Kidney glomerular epithelial cell (primary cell): ENCODE measurements around the gene ALDH1A2.
"Not testable (repeated sequence)": the region's sequence is repeated elsewhere in the genome, so short reads cannot be mapped to it uniquely, and the experiment has no call there.

Experiments used
- DNase-seq: peaks from one replicate; lab custom pipeline; 2025; lab: John Stamatoyannopoulos, UW

Gene ALDH1A2

DNA sequence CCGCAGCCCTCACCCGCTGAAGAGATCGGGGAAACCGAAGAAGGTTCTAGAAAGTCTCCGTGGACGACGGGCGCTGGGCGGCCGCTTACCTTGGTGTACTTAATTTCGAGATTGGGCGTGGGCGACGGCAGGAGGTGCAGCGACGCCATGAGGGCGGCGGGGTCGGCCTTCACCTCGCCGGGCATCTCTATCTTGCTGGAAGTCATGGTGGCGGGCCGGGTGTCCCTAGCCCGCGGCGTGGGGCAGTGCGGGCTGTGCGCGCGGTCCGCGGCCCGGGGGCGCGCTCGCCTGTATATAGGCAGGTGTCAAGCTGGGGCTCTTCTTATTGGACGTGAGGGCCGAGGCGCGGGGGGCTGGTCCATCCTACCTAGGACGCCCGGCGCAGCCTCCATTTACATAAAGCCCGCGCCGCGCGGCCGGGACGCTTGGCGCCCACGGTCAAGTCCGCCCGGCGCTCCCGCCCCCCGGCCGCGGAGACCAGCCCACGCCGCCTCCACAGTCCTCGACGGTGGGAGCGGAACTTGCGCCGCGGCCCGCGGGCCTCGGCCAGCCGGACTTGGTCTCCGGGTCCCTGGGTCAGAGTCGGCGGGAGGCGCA lies at the start of gene ALDH1A2:
Gene ALDH1A2 (minus strand): TSS at position 267 of the 597 bp plus-strand sequence. CDS start 61 bp downstream, at position 206.
- peak; percentile 46 for DNase-seq

DNA sequence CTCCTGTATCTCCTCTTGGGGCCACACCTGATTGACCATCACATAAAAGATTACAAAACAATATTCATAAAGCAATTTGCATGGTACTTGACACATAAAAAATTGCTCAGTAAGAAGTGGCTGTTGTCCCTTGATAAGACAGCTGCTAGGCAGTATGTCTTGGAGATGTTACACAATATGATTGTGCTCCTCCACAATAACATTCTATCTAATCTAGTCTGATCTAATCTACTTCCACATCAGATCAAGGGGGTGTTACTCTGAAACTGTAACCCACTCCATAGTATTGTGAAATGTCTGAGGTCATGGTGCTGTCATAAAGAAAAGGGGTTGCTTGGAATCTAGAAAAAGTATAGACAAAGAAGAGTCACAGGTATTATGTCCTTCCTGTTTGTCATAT lies 49.3 kb upstream of the ALDH1A2 start:
- no peak for DNase-seq

DNA sequence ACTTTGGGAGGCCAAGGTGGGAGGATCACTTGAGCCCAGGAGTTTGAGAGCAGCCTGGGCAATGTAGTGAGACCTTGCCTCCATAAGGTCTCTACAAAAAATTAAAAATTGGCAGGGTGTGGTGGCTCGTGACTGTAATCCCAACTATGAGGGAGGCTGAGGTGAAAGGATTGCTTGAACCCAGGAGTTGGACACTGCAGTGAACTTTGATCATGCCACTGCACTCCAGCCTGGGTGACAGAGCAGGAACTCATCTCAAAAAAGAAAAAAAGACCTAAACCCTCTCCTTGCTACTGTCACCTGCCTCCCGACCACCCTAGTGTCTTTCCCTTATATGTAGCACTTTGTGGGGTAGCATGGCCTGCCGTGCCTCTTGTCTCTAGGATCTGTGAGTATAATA lies 48.9 kb upstream of the ALDH1A2 start:
- DNase-seq = no peak

- DNase-seq = peak; percentile 0
Measured at GRCh38 chr15:58113358-58113757, 47.8 kb upstream of the ALDH1A2 start.

- no peak for DNase-seq
Measured at GRCh38 chr15:58111718-58112104, 46.2 kb upstream of the ALDH1A2 start.

DNA sequence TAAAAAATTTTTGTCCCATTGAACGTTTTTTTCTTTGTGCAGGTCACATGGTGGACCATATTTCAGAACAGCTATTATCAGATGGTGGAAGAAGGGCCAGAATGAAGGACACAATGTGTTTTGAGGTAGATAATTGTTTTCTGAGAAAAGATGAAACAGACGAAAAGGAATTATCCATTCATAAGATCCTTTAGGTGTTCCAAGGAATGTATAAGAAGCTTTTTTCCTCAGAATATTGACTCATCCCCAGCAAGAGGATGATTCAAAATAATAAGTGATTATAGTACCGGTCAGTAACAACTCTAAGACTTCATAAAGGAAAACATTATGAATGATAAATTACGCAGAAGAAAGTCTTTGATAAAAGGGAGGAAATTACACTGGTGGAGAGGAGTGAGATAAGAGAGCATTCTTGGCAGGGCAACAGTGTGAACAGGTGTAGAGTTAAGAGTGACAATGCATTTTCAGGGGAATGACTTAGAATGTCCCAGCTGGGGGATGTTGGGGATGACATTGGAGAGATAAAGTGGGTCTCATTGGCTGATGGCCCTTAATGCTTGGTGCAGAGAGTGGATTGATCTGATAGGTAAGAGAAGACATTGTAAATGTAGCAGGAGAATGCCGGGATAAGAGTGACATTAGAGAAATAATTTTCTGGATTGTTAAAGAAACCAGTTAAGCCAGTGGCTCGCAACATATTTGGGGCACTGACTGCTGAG lies 45.6 kb upstream of the ALDH1A2 start:
- no peak for DNase-seq

DNA sequence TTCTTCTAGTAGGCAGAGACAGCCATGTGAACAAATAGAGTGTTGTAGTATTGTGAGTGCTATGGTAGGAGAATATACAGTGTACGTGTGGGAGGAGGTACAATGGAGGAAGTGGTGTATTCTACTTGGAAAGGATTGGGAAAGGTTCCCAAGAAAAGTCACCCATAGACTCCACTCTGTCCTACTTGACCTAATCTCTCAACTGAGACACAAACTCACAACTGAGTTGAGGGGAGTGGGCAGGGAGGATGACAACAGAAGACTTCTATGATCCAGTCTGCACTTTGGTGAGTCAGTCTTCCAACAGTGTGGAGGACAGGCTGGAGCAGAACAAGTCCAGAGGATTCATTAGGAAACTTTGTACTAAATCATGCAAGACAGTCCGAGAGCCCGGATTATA lies 43.9 kb upstream of the ALDH1A2 start:
- DNase-seq = no peak

DNA sequence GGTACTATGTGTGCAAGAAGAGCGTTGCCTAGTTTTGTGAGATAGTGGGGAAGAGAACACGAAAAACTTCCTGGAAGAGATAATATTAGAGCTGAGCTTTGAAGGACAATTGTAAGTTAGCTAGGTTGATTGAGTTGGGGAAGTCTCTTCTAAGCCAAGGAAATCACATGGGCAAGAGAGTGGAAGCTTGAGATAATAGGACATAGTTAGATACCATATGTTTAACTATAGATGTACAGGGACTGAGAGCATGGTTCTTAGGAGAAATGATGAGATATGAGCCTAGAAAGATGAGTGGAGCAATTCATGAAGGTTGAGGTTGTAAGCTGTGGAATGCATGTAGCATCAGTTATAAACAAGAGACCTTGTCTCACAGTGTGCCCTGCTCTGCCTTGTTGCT lies 42.6 kb upstream of the ALDH1A2 start:
- no peak for DNase-seq

DNA sequence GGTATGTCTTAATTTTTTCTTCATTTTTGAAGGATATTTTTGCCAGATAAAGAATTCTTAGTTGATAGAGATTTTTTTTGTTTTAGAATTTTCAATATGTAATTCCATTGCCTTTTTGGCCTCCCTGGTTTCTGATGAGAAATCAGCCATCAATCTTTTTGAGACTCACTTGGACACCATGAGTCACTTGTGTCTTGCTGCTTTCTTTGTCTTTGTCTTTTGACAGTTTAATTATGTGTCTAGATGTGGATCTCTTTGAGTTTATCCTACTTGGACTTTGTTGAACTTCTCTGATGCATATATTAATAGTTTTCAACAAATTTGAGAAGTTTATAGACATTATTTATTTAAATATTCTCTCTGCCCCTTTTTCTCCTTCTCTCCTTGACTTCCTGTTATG lies 38.0 kb upstream of the ALDH1A2 start:
- no peak for DNase-seq

- DNase-seq = no peak
Measured at GRCh38 chr15:58096529-58097084, 31.1 kb upstream of the ALDH1A2 start.

DNA sequence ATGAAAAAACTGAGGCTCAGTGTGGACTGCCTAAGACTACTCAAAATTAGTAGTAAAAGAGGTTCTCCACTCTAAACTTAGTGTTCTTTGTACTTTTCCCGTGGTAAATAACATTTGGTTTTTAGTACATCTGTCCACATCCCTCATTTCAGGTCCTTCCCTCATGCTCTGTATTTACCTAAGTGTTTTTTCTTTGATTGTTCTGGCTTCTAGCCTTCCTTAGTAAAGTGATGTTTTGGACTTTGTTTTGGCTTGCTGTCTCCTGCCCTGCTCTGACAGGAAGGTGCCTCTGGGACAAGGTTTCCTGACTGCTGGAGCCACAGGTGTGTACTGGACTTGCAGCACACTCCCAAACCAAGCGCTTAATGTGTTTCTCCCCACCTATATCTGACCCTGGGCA lies 29.9 kb upstream of the ALDH1A2 start:
- DNase-seq = no peak

- no peak for DNase-seq
Measured at GRCh38 chr15:58087871-58088270, 22.4 kb upstream of the ALDH1A2 start.

DNA sequence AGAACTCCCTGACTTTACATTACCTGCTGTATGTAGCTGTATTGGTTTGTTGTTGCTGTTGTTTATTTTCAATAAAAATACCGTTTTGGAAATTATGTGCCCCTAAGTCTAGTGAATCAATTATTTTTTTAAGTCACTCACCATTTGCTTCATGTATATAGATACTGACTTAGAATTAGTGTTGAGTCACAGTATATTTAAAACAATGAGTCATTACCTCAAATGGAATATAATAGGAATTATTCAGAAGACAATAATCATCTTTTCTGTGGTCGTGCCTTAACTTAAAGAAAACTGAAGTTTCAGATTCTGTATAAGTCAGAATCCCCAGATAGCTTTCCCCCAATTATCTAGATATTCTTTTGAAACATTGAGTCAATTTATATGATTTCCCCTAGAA lies 21.0 kb upstream of the ALDH1A2 start:
- no peak for DNase-seq

DNA sequence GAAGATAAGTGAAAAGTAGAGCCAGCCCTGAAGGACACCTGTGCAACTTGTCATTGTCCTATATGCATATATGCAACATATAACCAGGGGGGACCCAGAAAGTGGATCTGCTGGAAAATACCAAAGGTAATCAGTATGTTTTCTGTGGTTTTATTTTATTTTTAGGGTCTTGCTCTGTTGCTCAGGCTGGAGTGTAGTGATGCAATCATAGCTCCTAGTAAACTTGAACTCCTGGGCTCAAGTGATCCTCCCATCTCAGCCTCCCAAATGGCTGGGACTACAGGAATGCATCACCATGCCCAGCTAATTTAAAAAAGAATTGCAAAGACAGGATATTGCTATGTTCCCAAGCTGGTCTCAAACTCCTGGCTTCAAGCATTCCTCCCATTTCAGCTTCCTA lies 18.0 kb upstream of the ALDH1A2 start:
- no peak for DNase-seq

- DNase-seq = no peak
Measured at GRCh38 chr15:58081891-58082290, 16.4 kb upstream of the ALDH1A2 start.

- DNase-seq = no peak
Measured at GRCh38 chr15:58081456-58081855, 15.9 kb upstream of the ALDH1A2 start.

- DNase-seq = not testable (repeated sequence)
Measured at GRCh38 chr15:58080959-58081358, 15.4 kb upstream of the ALDH1A2 start.

DNA sequence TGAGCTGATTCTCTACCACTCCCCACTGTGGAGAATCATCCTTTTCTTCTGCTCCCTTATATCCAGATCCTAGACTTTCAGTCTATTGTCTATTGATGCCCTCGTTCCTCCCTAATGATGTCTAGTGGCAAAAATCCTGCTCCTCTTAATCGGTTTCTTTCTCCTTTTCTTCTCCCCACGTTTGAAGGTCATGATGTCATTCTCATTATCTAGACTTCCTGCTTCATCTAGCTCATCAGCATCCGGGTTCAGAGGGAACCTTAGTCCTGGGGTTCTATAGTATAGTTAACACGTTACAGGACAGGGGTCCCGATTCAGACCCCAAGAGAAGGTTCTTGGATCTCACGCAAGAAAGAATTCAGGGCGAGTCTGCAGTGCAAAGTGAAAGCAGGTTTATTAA lies 14.9 kb upstream of the ALDH1A2 start:
- no peak for DNase-seq

GRCh38 chr15:58078591-58078990 lies 13.1 kb upstream of the ALDH1A2 start:
- DNase-seq = no peak

DNA sequence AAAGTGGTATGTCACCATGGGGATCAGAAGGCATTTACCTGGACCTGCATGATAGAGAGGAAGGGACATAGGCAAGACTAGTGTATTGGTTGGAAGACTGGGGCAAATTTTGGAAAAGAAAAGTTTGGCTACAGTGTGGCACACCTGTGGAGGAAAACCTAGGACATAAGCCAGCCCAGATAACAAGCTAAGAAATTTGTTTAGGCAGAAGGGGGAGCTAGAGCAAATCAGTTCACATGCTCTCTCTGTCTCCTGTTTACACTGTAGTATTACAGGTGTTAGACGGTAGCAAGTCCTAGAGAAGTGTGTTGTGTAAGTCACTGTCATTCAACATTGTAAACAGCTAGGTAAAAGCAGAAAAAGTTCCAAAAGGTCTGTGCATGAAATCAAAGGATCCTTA lies 11.9 kb upstream of the ALDH1A2 start:
- DNase-seq = peak; percentile 4

DNA sequence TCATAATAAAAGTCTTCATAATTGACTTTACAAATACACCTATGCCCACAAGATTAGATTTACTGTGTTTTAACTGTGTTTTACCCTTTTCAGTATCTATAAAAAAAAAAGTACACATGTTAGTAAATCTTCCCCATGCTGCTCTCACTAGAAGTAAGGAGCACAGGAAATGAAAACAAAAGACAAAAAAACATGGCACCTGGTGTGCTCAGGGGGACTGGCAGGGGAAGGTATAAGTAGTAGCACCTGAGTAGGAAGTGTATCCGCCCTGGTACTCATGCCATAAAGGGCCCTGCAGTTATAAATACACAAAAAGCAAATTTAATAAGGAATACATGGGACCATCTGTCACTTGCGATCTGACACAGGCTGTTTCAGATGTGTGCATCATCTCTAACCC lies 8.9 kb upstream of the ALDH1A2 start:
- no peak for DNase-seq

- peak; percentile 65 for DNase-seq
Measured at GRCh38 chr15:58070801-58071418, 5.4 kb upstream of the ALDH1A2 start.

DNA sequence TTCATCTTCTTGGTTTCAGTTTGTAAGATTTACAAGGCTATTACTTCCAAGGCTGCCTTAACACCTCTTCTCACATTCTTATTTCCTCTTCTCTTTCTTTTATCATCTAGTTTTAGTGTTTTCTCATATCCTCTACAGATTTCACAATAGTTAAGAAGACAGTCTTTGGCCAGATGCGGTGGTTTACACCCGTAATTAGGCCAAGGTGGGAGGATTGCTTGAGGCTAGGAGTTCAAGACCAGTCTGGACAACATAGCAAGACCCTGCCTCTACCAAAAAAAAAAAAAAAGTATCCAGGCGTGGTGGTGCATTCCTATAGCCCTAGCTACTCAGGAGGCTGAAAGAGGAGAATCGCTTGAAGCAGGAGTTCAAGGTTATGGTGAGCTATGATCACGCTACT lies 3.5 kb upstream of the ALDH1A2 start:
- DNase-seq = no peak
